SK-N-DZ (cell line): ENCODE measurements around the gene GLIPR1L2.

ENCODE experiments used
- DNase-seq: peaks from one replicate; pipeline ENCODE4 v3.0.0-alpha.2; 2015; ENCODE audit warnings: low spot score

The GLIPR1L2 gene

GRCh38 chr12:75476071-75476470 lies 85.2 kb downstream of the GLIPR1L2 start:
- no peak for DNase-seq

- no peak for DNase-seq
Measured at GRCh38 chr12:75477137-75477536, 86.2 kb downstream of the GLIPR1L2 start.

- no peak for DNase-seq
Measured at GRCh38 chr12:75478116-75478794, 87.4 kb downstream of the GLIPR1L2 start.

DNA sequence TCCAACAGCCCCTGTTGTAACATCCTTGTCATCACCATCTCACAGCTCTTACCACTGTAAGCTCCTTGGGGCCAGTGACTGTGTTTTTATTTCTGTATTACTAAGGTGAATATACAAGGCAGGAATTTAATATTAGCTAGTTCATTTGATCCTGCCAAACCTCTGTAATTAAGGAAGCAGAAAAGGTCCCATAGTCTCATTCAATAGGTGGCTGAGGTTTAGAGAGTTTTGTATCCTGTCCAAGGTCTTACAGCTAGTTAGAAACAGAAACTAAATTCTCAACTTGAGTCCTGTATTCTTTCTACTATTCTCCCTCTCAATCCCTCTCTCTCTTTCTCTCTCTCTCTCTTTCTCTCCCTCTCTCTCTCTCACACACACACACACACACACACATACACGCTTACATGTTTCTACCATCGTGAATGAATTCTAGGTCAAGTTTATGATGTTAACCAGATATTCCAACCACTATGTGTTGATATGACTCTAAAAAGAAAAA lies 89.1 kb downstream of the GLIPR1L2 start:
- no peak for DNase-seq

DNA sequence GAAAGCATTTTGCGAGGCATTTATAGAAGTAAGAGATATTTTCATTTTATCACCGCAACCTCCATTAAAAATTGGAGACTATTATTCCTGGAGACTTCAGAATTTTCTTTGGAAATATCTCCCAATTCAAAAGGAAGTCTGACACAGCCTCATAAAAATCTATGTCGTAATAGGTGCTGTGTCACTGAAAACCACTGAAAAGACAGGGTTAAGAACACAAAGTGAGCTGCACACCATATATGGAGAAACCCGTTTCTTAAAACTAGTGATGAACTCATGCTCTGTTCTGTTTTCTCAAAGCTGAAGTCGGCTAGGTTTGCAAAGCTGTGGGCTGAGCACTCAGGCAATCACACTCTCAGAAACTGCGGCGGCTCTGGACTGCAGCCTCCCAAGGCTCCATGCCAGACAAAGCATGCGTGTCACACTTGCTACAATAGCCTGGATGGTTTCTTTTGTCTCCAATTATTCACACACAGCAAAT lies 89.6 kb downstream of the GLIPR1L2 start, which contains the start of gene GLIPR1:
TSS of gene GLIPR1 (plus strand) at position 287 of the 481 bp plus-strand sequence. CDS start at position 413, 126 bp downstream.
- no peak for DNase-seq

- DNase-seq, result no peak
Measured at GRCh38 chr12:75481013-75481705, 90.3 kb downstream of the GLIPR1L2 start.

DNA sequence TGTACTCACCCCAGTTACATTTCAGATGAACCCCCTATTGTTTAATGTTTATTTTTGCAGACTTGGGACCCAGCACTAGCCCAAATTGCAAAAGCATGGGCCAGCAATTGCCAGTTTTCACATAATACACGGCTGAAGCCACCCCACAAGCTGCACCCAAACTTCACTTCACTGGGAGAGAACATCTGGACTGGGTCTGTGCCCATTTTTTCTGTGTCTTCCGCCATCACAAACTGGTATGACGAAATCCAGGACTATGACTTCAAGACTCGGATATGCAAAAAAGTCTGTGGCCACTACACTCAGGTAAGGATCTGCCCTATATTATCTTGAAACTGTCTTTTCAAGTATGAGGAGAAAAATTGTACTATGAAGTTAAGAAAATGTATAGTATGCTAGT lies 90.9 kb downstream of the GLIPR1L2 start:
- no peak for DNase-seq
